ENCODE measurements around the gene ZBTB34. TPM values are rescaled to one million over a fixed set of nuclear protein-coding genes. Genes with fewer than 3 reads are reported as not detected.

The ZBTB34 gene
- total and polyA plus RNA-seq, 2 of the 4 experiments (the other 2 are of a cell fraction) = 2.7 to 3.1 TPM

- intact Hi-C loops (cut with micrococcal nuclease) = no loop called here
Measured at GRCh38 chr9:126907058-126907457, 46.6 kb downstream of the ZBTB34 start.

More at GRCh38 chr9:126907058-126907457, 46.6 kb downstream of the ZBTB34 start:
- no peaks in the 10 kb centered on the region for H3K36me3 ChIP-seq (ENCODE audit: control insufficient read depth, insufficient read depth, low read length)
- no peak overlapping the region for H3K18ac ChIP-seq (ENCODE audit: low read depth, low read length)
- H2AFZ ChIP-seq (replicated peaks; ENCODE audit: low read length, poor library complexity) = no peak overlapping the region
- no peak for ATAC-seq (ENCODE audit: low read depth)
- H3K27ac ChIP-seq (ENCODE audit: insufficient read depth, low read length) = no peak overlapping the region
- H3K23ac ChIP-seq (ENCODE audit: low read depth, low read length) = no peak overlapping the region
- no peak overlapping the region for H3K9ac ChIP-seq (ENCODE audit: low read depth, low read length)
- H2BK120ac ChIP-seq (ENCODE audit: low read depth, low read length) = no peak overlapping the region
- no TSS peak for BruUV-seq (replicated peaks)
- H3K14ac ChIP-seq (replicated peaks; ENCODE audit: low read depth, low read length) = no peak overlapping the region
- no peaks in the 10 kb centered on the region for H3K9me1 ChIP-seq (ENCODE audit: insufficient read depth, low read length)
- no peak overlapping the region for H2AK5ac ChIP-seq (ENCODE audit: low read depth, low read length)
- no peak overlapping the region for H3K56ac ChIP-seq (ENCODE audit: extremely low read depth, insufficient read depth, low read length)
- H4K8ac ChIP-seq (ENCODE audit: low read depth in 2 of 2, low read length in 2 of 2) = no peak overlapping the region
- no peak overlapping the region for H2BK15ac ChIP-seq (ENCODE audit: low read depth, low read length)
- DNase-seq = no peak
- peaks cover 32% of the 10 kb centered on the region for H3K27me3 ChIP-seq (ENCODE audit: control insufficient read depth, insufficient read depth, low read length)
- no peak overlapping the region for H2BK5ac ChIP-seq (ENCODE audit: low read depth, low read length, poor library complexity, severe bottlenecking)
- H3K4me3 ChIP-seq (ENCODE audit: insufficient read depth, low read depth, low read length) = no peak overlapping the region
- no peaks in the 10 kb centered on the region for H3K79me1 ChIP-seq (ENCODE audit: low read depth in 1 of 2, low read length in 2 of 2)
- H2BK20ac ChIP-seq (ENCODE audit: low read depth, low read length) = no peak overlapping the region
- ChIA-PET POLR2A (ENCODE audit: unreplicated experiment) (no interaction called here), CTCF (no interaction called here)
- no peak overlapping the region for H3K4me2 ChIP-seq (ENCODE audit: low read depth, low read length)
- H3K9me3 ChIP-seq (ENCODE audit: control insufficient read depth, insufficient read depth, low read length) = no peaks in the 10 kb centered on the region
- no peak overlapping the region for H3K4ac ChIP-seq (ENCODE audit: low read depth, low read length)
- no peaks in the 10 kb centered on the region for H3K4me1 ChIP-seq (ENCODE audit: control insufficient read depth, insufficient read depth, low read length)
- in situ Hi-C loops (cut with MboI; ENCODE audit: low sequenced_read_pairs) = no loop called here
- TF ChIP-seq, protein P1, sequence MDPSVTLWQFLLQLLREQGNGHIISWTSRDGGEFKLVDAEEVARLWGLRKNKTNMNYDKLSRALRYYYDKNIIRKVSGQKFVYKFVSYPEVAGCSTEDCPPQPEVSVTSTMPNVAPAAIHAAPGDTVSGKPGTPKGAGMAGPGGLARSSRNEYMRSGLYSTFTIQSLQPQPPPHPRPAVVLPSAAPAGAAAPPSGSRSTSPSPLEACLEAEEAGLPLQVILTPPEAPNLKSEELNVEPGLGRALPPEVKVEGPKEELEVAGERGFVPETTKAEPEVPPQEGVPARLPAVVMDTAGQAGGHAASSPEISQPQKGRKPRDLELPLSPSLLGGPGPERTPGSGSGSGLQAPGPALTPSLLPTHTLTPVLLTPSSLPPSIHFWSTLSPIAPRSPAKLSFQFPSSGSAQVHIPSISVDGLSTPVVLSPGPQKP (IDR thresholded peaks at IDR 0.05; ENCODE audit: borderline replicate concordance, low read depth, low read length) = no peak
- no peak for TF ChIP-seq BHLHE40 (IDR thresholded peaks at IDR 0.05; ENCODE audit: low read depth, low read length)
- no peak for TF ChIP-seq CHD1 (IDR thresholded peaks at IDR 0.05; ENCODE audit: low read depth, low read length)
- TF ChIP-seq MAFK (IDR thresholded peaks at IDR 0.05; ENCODE audit: low read depth, low read length) = no peak
- TF ChIP-seq SMC3 (IDR thresholded peaks at IDR 0.05; ENCODE audit: low read depth, low read length) = no peak
- no peak for TF ChIP-seq RAD21 (IDR thresholded peaks at IDR 0.05; ENCODE audit: low read length)
- no peak for TF ChIP-seq FOS (IDR thresholded peaks at IDR 0.05; ENCODE audit: low read depth, low read length)
- TF ChIP-seq RCOR1 (IDR thresholded peaks at IDR 0.05; ENCODE audit: insufficient replicate concordance, low read length) = no peak
- no peak for TF ChIP-seq MXI1 (IDR thresholded peaks at IDR 0.05; ENCODE audit: borderline replicate concordance, low read depth, low read length)
- TF ChIP-seq, protein P2, sequence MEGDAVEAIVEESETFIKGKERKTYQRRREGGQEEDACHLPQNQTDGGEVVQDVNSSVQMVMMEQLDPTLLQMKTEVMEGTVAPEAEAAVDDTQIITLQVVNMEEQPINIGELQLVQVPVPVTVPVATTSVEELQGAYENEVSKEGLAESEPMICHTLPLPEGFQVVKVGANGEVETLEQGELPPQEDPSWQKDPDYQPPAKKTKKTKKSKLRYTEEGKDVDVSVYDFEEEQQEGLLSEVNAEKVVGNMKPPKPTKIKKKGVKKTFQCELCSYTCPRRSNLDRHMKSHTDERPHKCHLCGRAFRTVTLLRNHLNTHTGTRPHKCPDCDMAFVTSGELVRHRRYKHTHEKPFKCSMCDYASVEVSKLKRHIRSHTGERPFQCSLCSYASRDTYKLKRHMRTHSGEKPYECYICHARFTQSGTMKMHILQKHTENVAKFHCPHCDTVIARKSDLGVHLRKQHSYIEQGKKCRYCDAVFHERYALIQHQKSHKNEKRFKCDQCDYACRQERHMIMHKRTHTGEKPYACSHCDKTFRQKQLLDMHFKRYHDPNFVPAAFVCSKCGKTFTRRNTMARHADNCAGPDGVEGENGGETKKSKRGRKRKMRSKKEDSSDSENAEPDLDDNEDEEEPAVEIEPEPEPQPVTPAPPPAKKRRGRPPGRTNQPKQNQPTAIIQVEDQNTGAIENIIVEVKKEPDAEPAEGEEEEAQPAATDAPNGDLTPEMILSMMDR (conservative IDR thresholded peaks at IDR 0.05; ENCODE audit: low read depth, low read length) = no peak
- TF ChIP-seq NFE2L2 (IDR thresholded peaks at IDR 0.05; ENCODE audit: low read depth, low read length) = no peak
- TF ChIP-seq MAZ (IDR thresholded peaks at IDR 0.05; ENCODE audit: borderline replicate concordance, low read depth, low read length) = no peak
- no peak for TF ChIP-seq POLR2A (IDR thresholded peaks at IDR 0.05; ENCODE audit: low read depth, low read length)
- TF ChIP-seq CEBPB (IDR thresholded peaks at IDR 0.05; ENCODE audit: low read depth, low read length) = no peak
- TF ChIP-seq, protein P3, sequence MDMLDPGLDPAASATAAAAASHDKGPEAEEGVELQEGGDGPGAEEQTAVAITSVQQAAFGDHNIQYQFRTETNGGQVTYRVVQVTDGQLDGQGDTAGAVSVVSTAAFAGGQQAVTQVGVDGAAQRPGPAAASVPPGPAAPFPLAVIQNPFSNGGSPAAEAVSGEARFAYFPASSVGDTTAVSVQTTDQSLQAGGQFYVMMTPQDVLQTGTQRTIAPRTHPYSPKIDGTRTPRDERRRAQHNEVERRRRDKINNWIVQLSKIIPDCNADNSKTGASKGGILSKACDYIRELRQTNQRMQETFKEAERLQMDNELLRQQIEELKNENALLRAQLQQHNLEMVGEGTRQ (IDR thresholded peaks at IDR 0.05; ENCODE audit: low read depth, low read length) = no peak
- TF ChIP-seq RFX5 (IDR thresholded peaks at IDR 0.05; ENCODE audit: low read depth, low read length) = no peak
- H4K91ac ChIP-seq (ENCODE audit: insufficient read depth, low read depth, low read length) = no peak overlapping the region
- 40% methylated on average over 1 of the region's 2 CpGs; no CpG with 5 or more reads in 1 of the 2 experiments for whole genome bisulfite sequencing, 2 experiments (ENCODE audit: extremely low coverage in 2 of 2, insufficient read length in 1 of 2)
- H2AK9ac ChIP-seq (replicated peaks; ENCODE audit: low read depth, low read length, poor library complexity) = no peak overlapping the region
- no peaks in the 10 kb centered on the region for H4K20me1 ChIP-seq (ENCODE audit: insufficient read depth, low read length)
- dilution Hi-C loops (cut with HindIII; ENCODE audit: low sequenced_read_pairs, unreplicated experiment) = no loop called here
- no peak overlapping the region for H4K5ac ChIP-seq (ENCODE audit: low read depth, low read length)
